ENCODE results near the gene EFNB3.

DNA sequence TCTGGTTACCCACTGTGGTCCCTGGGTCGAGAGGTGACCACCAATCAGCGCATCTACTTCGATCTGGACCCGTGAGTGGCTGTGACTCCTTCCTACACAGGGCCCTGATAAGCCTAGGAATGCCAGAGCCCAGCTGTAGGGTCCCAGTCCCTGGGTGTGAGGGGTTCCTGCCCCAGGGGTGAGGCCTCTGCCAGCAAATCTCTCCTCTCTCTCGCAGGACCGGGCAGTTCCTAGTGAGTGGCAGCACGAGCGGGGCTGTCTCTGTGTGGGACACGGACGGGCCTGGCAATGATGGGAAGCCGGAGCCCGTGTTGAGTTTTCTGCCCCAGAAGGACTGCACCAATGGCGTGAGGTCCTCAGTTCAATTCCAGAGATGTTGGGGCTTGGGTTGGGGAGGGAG is 2.2 kb upstream of the EFNB3 start:
- TF ChIP-seq GATA2 (IDR thresholded peaks at IDR 0.05; ENCODE audit: low read depth, low read length) (no peak), GATA3 (IDR thresholded peaks at IDR 0.05; ENCODE audit: low read depth, low read length) (no peak)
